Measurements from ENCODE around the gene RSRP1. TPM values are rescaled to one million over a fixed set of nuclear protein-coding genes. Genes with fewer than 3 reads are reported as not detected.
"Not testable (repeated sequence)": the region's sequence is repeated elsewhere in the genome, so short reads cannot be mapped to it uniquely, and the experiment has no call there.

RSRP1 gene
- total and polyA plus RNA-seq, 2 donors (not counting 3 experiments of a cell fraction or from before 2014, with no cell fraction given): 50.5 to 99.4 TPM

GRCh38 chr1:25238046-25238445 lies 9.2 kb downstream of the RSRP1 start:
- TF ChIP-seq EZH2 (IDR thresholded peaks at IDR 0.05; ENCODE audit: borderline replicate concordance, low read depth, low read length, severe bottlenecking) (no peak), POLR2AphosphoS5 (IDR thresholded peaks at IDR 0.05; ENCODE audit: insufficient read depth, low read depth, low read length) (no peak), CTCF (IDR thresholded peaks at IDR 0.05; ENCODE audit: extremely low read depth in 1 of 2, insufficient read depth in 1 of 2, low read depth in 1 of 2, low read length in 2 of 2) (no peak), POLR2A (IDR thresholded peaks at IDR 0.05; ENCODE audit: low read depth, low read length) (no peak)
- Histone ChIP-seq H3K27ac (ENCODE audit: insufficient read depth, low read depth, low read length) (no peak overlapping the region), H3K9me1 (replicated peaks; ENCODE audit: control insufficient read depth, extremely low read depth, insufficient read depth, low read length) (no peaks in the 10 kb centered on the region), H3K9ac (replicated peaks; ENCODE audit: extremely low read depth, insufficient read depth, low read length) (no peak overlapping the region), H3K27me3 (ENCODE audit: control insufficient read depth in 2 of 2, insufficient read depth in 2 of 2, low read length in 2 of 2) (no peaks in the 10 kb centered on the region), H3K36me3 (ENCODE audit: control insufficient read depth in 2 of 2, extremely low read depth in 1 of 2, insufficient read depth in 2 of 2, low read length in 2 of 2) (peaks cover 7 to 12% of the 10 kb centered on the region in 2 experiments), H4K20me1 (replicated peaks; ENCODE audit: control insufficient read depth, extremely low read depth, insufficient read depth, low read length) (peaks cover 2% of the 10 kb centered on the region), H2AFZ (ENCODE audit: low read depth, low read length) (no peak overlapping the region), H3K4me1 (ENCODE audit: control insufficient read depth, extremely low read depth, insufficient read depth, low read length) (peaks cover 18% of the 10 kb centered on the region), H3K9me3 (replicated peaks; ENCODE audit: control insufficient read depth, insufficient read depth, low read length) (no peaks in the 10 kb centered on the region), H3K79me2 (ENCODE audit: control insufficient read depth, insufficient read depth, low read length) (peaks cover 6% of the 10 kb centered on the region), H3K4me2 (ENCODE audit: insufficient read depth, low read length) (no peak overlapping the region), H3K4me3 (replicated peaks in 1 of 3; ENCODE audit: insufficient read depth in 1 of 3, low read depth in 1 of 3, low read length in 3 of 3) (no peak overlapping the region)
- FAIRE-seq (no peak), DNase-seq (ENCODE audit: low read depth, low spot score) (no peak)
- ChIA-PET POLR2A (interaction anchor here (0.6 kb wide), 1 partner anchor 94 kb away, joined by 4 read pairs; no protein-coding TSS in a partner anchor), CTCF (no interaction called here)
- intact Hi-C loops (cut with micrococcal nuclease): loop anchor here (10.0 kb wide), 1 partner anchor 567 kb away; the partner anchor contains the start of gene SELENON
- BruUV-seq (replicated peaks): no TSS peak
- dilution Hi-C loops (cut with MboI; ENCODE audit: extremely low pct_ligation_motif_present, low sequenced_read_pairs): no loop called here

DNA sequence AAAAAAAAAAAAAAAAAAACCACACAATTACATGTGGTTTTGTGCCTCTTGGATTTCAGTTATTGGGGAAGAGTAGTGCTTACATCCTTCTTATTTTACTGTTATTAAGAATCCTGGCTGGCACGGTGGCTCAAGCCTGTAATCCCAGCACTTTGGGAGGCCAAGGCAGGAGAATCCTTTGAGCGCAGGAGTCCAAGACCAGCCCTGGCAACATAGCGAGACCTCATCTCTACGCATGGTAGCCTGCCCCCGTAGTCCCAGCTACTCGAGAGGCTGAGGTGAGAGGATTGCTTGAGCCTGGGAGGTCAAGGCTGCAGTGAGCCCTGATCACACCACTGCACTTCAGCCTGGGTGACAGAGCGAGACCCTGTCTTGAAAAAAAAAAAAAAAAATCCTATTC lies 11.0 kb downstream of the RSRP1 start:
- H3K4me3 ChIP-seq (replicated peaks in 1 of 3; ENCODE audit: insufficient read depth in 1 of 3, low read depth in 1 of 3, low read length in 3 of 3); H3K9me3 ChIP-seq (replicated peaks; ENCODE audit: control insufficient read depth, insufficient read depth, low read length); FAIRE-seq; H2AFZ ChIP-seq (ENCODE audit: low read depth, low read length); CTCF ChIA-PET; H3K4me2 ChIP-seq (ENCODE audit: insufficient read depth, low read length); POLR2A ChIA-PET; DNase-seq (ENCODE audit: low read depth, low spot score); BruUV-seq (replicated peaks); H3K27ac ChIP-seq (ENCODE audit: insufficient read depth, low read depth, low read length); dilution Hi-C loops (cut with MboI; ENCODE audit: extremely low pct_ligation_motif_present, low sequenced_read_pairs); H3K27me3 ChIP-seq (ENCODE audit: control insufficient read depth in 2 of 2, insufficient read depth in 2 of 2, low read length in 2 of 2); H3K9me1 ChIP-seq (replicated peaks; ENCODE audit: control insufficient read depth, extremely low read depth, insufficient read depth, low read length); H4K20me1 ChIP-seq (replicated peaks; ENCODE audit: control insufficient read depth, extremely low read depth, insufficient read depth, low read length); H3K9ac ChIP-seq (replicated peaks; ENCODE audit: extremely low read depth, insufficient read depth, low read length); H3K36me3 ChIP-seq (ENCODE audit: control insufficient read depth in 2 of 2, extremely low read depth in 1 of 2, insufficient read depth in 2 of 2, low read length in 2 of 2): not testable (repeated sequence)
- intact Hi-C loops (cut with micrococcal nuclease): loop anchor here (10.0 kb wide), 1 partner anchor 569 kb away; the partner anchor contains the start of gene SELENON
- Histone ChIP-seq H3K4me1 (ENCODE audit: control insufficient read depth, extremely low read depth, insufficient read depth, low read length) (peaks cover 22% of the 10 kb centered on the region), H3K79me2 (ENCODE audit: control insufficient read depth, insufficient read depth, low read length) (peaks cover 13% of the 10 kb centered on the region)

DNA sequence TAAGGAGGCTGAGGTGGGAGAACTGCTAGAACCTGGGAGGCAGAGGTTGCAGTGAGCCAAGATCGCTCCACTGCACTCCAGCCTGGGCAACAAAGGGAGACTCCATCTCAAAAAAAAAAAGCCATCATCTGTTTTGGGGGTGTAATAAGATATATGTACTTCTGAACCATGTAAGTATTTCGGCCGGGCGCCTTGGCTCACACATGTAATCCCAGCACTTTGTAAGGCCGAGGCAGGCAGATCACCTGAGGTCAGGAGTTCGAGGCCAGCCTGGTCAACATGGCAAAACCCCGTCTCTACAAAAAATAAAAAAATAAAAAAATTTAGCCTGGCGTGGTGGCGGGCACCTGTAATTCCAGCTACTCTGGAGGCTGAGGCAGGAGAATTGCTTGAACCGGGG lies 11.8 kb downstream of the RSRP1 start:
- H3K4me2 ChIP-seq (ENCODE audit: insufficient read depth, low read length); H3K27me3 ChIP-seq (ENCODE audit: control insufficient read depth in 2 of 2, insufficient read depth in 2 of 2, low read length in 2 of 2); H2AFZ ChIP-seq (ENCODE audit: low read depth, low read length); H3K4me3 ChIP-seq (replicated peaks in 1 of 3; ENCODE audit: insufficient read depth in 1 of 3, low read depth in 1 of 3, low read length in 3 of 3); H4K20me1 ChIP-seq (replicated peaks; ENCODE audit: control insufficient read depth, extremely low read depth, insufficient read depth, low read length); H3K9me3 ChIP-seq (replicated peaks; ENCODE audit: control insufficient read depth, insufficient read depth, low read length); H3K9ac ChIP-seq (replicated peaks; ENCODE audit: extremely low read depth, insufficient read depth, low read length); dilution Hi-C loops (cut with MboI; ENCODE audit: extremely low pct_ligation_motif_present, low sequenced_read_pairs); H3K9me1 ChIP-seq (replicated peaks; ENCODE audit: control insufficient read depth, extremely low read depth, insufficient read depth, low read length); CTCF ChIA-PET; FAIRE-seq; H3K27ac ChIP-seq (ENCODE audit: insufficient read depth, low read depth, low read length); DNase-seq (ENCODE audit: low read depth, low spot score); H3K36me3 ChIP-seq (ENCODE audit: control insufficient read depth in 2 of 2, extremely low read depth in 1 of 2, insufficient read depth in 2 of 2, low read length in 2 of 2); BruUV-seq (replicated peaks): not testable (repeated sequence)
- intact Hi-C loops (cut with micrococcal nuclease): loop anchor here (10.0 kb wide), 1 partner anchor 569 kb away; the partner anchor contains the start of gene SELENON
- POLR2A ChIA-PET: interaction anchor here (1.0 kb wide), 1 partner anchor 12 kb away, joined by 5 read pairs; the partner anchor contains the start of gene RSRP1
- Histone ChIP-seq H3K79me2 (ENCODE audit: control insufficient read depth, insufficient read depth, low read length) (peaks cover 17% of the 10 kb centered on the region), H3K4me1 (ENCODE audit: control insufficient read depth, extremely low read depth, insufficient read depth, low read length) (peaks cover 16% of the 10 kb centered on the region)

All from endothelial cell of umbilical vein (primary cell).